Neural crest cell (in vitro differentiated cells): Measurements from ENCODE around the gene PCDHA5. TPM values are rescaled to one million over a fixed set of nuclear protein-coding genes. Genes with fewer than 3 reads are reported as not detected.
A peak's percentile ranks its signal among the peaks of the same experiment; 100 is the strongest.
"Not testable (repeated sequence)": the region's sequence is repeated elsewhere in the genome, so short reads cannot be mapped to it uniquely, and the experiment has no call there.

Experiments used
- DNase-seq: peaks from one replicate; pipeline ENCODE4 v3.0.0; 2021; ENCODE audit warnings: low read depth, mixed read lengths, low spot score
- H3K27ac Mint-ChIP-seq: one replicate; pipeline ENCODE4 v1.8.0; 2021; ENCODE audit warnings: mild to moderate bottlenecking, mixed read lengths; ENCODE audit not compliant: unreplicated experiment
- H3K27me3 Mint-ChIP-seq: 2 replicates; pipeline ENCODE4 v1.8.0; 2021; ENCODE audit warnings: low read depth, mild to moderate bottlenecking, mixed read lengths
- H3K36me3 Mint-ChIP-seq: 2 replicates; pipeline ENCODE4 v1.8.0; 2021; ENCODE audit warnings: low read depth, mild to moderate bottlenecking, mixed read lengths
- H3K4me1 Mint-ChIP-seq: 2 replicates; pipeline ENCODE4 v1.8.0; 2021; ENCODE audit warnings: mixed read lengths
- H3K4me3 Mint-ChIP-seq: one replicate; pipeline ENCODE4 v1.8.0; 2021; ENCODE audit warnings: mild to moderate bottlenecking, mixed read lengths
- H3K9me3 Mint-ChIP-seq: 2 replicates; pipeline ENCODE4 v1.8.0; 2021; ENCODE audit warnings: mixed read lengths
- total RNA-seq: library from RNA; stranded (reverse); gene quantifications from 2 replicates; pipeline ENCODE4 v1.2.1, GENCODE V29; 2021
- TF ChIP-seq, protein P1 (sequence below): fragments of 200-600 bp; sonication (generic); conservative IDR thresholded peaks from 2 replicates; pipeline ENCODE4 v1.5.0; 2021; ENCODE audit warnings: antibody characterized with exemption, mild to moderate bottlenecking

PCDHA5 gene
- total RNA-seq, 1 donor from 2014 or later = 1.4 TPM

DNA sequence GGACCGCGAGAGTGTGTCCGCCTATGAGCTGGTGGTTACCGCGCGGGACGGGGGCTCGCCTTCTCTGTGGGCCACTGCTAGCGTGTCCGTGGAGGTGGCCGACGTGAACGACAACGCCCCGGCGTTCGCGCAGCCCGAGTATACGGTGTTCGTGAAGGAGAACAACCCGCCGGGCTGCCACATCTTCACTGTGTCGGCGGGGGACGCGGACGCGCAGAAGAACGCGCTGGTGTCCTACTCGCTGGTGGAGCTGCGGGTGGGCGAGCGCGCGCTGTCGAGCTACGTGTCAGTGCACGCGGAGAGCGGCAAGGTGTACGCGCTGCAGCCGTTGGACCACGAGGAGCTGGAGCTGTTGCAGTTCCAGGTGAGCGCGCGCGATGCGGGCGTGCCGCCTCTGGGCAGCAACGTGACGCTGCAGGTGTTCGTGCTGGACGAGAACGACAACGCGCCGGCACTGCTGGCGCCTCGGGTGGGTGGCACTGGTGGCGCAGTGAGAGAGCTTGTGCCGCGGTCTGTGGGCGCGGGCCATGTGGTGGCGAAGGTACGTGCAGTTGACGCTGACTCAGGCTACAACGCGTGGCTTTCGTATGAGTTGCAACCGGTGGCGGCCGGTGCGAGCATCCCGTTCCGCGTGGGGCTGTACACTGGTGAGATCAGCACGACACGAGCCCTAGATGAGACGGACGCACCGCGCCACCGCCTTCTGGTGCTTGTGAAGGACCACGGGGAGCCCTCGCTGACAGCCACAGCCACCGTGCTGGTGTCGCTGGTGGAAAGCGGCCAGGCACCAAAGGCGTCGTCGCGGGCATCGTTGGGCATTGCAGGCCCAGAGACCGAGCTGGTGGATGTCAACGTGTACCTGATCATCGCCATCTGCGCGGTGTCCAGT lies 14.5 kb downstream of the PCDHA5 start:
- DNase-seq = no peak
- TF ChIP-seq, protein P1, sequence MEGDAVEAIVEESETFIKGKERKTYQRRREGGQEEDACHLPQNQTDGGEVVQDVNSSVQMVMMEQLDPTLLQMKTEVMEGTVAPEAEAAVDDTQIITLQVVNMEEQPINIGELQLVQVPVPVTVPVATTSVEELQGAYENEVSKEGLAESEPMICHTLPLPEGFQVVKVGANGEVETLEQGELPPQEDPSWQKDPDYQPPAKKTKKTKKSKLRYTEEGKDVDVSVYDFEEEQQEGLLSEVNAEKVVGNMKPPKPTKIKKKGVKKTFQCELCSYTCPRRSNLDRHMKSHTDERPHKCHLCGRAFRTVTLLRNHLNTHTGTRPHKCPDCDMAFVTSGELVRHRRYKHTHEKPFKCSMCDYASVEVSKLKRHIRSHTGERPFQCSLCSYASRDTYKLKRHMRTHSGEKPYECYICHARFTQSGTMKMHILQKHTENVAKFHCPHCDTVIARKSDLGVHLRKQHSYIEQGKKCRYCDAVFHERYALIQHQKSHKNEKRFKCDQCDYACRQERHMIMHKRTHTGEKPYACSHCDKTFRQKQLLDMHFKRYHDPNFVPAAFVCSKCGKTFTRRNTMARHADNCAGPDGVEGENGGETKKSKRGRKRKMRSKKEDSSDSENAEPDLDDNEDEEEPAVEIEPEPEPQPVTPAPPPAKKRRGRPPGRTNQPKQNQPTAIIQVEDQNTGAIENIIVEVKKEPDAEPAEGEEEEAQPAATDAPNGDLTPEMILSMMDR = no peak
- peaks cover 15% of the 10 kb centered on the region for H3K9me3 Mint-ChIP-seq
- no peak overlapping the region for H3K27ac Mint-ChIP-seq
- peaks cover 68% of the 10 kb centered on the region for H3K36me3 Mint-ChIP-seq
- no peaks in the 10 kb centered on the region for H3K4me1 Mint-ChIP-seq
- H3K4me3 Mint-ChIP-seq = no peak overlapping the region
- no peaks in the 10 kb centered on the region for H3K27me3 Mint-ChIP-seq

DNA sequence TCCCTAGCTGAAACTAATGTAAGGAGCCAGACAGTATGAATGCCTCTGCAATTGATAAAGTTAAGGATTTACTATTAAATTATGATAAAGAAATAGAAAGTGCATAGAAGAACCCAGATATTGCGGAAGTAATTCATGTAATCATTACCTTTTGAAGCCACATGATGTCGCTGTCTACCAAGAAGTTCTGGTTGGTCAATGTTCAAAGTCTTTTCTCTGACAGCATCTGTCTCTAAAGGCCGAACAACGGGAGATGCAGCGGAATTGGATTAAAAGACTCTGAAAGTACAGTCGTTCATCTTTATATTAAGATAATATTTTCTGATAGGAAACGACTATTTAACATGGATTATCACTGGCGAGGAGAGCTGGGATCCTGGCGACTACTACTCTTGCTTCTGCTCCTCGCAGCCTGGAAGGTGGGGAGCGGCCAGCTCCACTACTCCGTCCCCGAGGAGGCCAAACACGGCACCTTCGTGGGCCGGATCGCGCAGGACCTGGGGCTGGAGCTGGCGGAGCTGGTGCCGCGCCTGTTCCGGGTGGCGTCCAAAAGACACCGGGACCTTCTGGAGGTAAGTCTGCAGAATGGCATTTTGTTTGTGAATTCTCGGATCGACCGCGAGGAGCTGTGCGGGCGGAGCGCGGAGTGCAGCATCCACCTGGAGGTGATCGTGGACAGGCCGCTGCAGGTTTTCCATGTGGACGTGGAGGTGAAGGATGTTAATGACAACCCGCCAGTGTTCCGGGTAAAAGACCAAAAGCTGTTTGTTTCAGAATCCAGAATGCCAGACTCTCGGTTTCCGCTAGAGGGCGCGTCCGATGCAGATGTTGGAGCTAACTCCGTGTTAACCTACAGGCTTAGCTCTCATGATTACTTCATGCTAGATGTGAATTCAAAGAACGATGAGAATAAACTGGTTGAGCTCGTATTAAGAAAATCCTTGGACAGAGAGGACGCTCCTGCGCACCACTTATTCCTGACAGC lies 19.9 kb downstream of the PCDHA5 start, which contains the start of gene PCDHA8:
Gene PCDHA8, plus strand, starts transcription at position 210 of the 985 bp plus-strand sequence. Its CDS starts 135 bp downstream, at position 345.
- TF ChIP-seq, protein P1 = no peak
- Mint-ChIP-seq H3K27me3 (no peaks in the 10 kb centered on the region), H3K36me3 (peaks cover 47% of the 10 kb centered on the region), H3K9me3 (peaks cover 8% of the 10 kb centered on the region), H3K4me3 (no peak within 1 kb of the TSS), H3K4me1 (no peaks in the 10 kb centered on the region), H3K27ac (no peak within 1 kb of the TSS)
- no peak for DNase-seq

DNA sequence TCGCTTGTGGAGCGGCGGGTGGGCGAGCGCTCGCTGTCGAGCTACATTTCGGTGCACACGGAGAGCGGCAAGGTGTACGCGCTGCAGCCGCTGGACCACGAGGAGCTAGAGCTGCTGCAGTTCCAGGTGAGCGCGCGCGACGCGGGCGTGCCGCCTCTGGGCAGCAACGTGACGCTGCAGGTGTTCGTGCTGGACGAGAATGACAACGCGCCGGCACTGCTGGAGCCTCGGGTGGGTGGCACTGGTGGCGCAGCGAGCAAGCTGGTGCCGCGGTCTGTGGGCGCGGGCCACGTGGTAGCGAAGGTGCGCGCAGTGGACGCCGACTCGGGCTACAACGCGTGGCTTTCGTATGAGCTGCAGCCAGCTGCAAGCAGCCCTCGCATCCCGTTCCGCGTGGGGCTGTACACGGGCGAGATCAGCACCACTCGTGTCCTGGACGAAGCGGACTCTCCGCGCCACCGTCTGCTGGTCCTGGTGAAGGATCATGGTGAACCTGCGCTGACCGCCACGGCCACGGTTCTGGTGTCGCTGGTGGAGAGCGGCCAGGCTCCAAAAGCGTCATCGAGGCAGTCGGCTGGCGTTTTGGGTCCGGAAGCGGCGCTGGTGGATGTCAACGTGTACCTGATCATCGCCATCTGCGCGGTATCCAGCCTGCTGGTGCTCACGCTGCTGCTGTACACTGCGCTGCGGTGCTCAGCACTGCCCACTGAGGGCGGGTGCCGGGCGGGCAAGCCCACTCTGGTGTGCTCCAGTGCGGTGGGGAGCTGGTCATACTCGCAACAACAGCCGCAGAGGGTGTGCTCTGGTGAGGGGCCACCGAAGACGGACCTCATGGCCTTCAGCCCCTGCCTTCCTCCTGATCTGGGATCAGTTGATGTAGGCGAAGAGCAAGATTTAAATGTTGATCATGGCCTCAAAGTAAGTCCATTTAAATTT lies 21.7 kb downstream of the PCDHA5 start:
- Mint-ChIP-seq H3K9me3 (peaks cover 20% of the 10 kb centered on the region), H3K4me3 (no peak overlapping the region), H3K27me3 (no peaks in the 10 kb centered on the region), H3K27ac (no peak overlapping the region), H3K36me3 (peaks cover 54% of the 10 kb centered on the region), H3K4me1 (no peaks in the 10 kb centered on the region)
- no peak for DNase-seq
- TF ChIP-seq, protein P1 = no peak

DNA sequence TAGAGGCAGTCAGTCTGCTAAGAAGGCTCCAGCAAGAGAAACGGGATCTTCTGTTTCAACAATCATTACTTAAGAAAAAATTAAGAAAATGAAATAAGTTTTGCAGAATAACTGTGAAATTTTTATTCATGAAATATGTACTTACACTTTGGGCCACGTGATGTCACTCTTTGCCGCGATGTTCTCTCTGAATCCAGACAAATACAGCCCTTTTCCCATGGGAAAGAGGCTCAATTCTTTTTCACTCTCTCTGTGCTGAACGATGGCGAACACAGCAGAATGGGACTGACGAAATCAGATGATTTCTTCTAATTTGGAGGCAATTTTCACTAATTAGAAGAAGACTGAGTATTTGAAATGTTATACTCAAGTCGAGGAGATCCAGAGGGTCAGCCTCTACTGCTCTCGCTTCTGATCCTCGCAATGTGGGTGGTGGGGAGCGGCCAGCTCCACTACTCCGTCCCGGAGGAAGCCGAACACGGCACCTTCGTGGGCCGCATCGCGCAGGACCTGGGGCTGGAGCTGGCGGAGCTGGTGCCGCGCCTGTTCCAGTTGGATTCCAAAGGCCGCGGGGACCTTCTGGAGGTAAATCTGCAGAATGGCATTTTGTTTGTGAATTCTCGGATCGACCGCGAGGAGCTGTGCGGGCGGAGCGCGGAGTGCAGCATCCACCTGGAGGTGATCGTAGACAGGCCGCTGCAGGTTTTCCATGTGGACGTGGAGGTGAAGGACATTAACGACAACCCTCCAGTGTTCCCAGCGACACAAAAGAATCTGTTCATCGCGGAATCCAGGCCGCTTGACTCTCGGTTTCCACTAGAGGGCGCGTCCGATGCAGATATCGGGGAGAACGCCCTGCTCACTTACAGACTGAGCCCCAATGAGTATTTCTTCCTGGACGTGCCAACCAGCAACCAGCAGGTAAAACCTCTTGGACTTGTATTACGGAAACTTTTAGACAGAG lies 27.0 kb downstream of the PCDHA5 start, which contains the start of gene PCDHA9:
Gene PCDHA9, plus strand, starts transcription at position 244 of the 964 bp plus-strand sequence. Its CDS starts 114 bp downstream, at position 358.
- H3K27me3 Mint-ChIP-seq, H3K4me3 Mint-ChIP-seq, DNase-seq, H3K4me1 Mint-ChIP-seq, H3K27ac Mint-ChIP-seq: not testable (repeated sequence)
- TF ChIP-seq, protein P1 = peak; percentile 28
- peaks cover 44% of the 10 kb centered on the region for H3K36me3 Mint-ChIP-seq
- H3K9me3 Mint-ChIP-seq = peaks cover 15% of the 10 kb centered on the region

DNA sequence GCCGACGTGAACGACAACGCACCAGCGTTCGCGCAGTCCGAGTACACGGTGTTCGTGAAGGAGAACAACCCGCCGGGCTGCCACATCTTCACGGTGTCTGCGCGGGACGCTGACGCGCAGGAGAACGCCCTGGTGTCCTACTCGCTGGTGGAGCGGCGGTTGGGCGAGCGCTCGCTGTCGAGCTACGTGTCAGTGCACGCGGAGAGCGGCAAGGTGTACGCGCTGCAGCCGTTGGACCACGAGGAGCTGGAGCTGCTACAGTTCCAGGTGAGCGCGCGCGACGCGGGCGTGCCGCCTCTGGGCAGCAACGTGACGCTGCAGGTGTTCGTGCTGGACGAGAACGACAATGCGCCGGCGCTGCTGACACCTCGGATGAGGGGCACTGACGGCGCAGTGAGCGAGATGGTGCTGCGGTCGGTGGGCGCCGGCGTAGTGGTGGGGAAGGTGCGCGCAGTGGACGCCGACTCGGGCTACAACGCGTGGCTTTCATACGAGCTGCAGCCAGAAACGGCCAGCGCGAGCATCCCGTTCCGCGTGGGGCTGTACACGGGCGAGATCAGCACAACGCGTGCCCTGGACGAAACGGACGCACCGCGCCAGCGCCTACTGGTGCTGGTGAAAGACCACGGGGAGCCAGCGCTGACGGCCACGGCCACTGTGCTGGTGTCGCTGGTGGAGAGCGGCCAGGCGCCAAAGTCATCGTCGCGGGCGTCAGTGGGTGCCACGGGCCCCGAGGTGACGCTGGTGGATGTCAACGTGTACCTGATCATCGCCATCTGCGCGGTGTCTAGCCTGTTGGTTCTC lies 28.6 kb downstream of the PCDHA5 start:
- Mint-ChIP-seq H3K9me3 (peaks cover 15% of the 10 kb centered on the region), H3K36me3 (peaks cover 45% of the 10 kb centered on the region)
- not testable (repeated sequence) for H3K27ac Mint-ChIP-seq, H3K4me1 Mint-ChIP-seq, H3K27me3 Mint-ChIP-seq, H3K4me3 Mint-ChIP-seq, DNase-seq
